ENCODE results near the gene AP1M1. TPM values are rescaled to one million over a fixed set of nuclear protein-coding genes. Genes with fewer than 3 reads are reported as not detected.

The AP1M1 gene
- total RNA-seq, 1 donor from 2014 or later = 85.5 TPM

DNA sequence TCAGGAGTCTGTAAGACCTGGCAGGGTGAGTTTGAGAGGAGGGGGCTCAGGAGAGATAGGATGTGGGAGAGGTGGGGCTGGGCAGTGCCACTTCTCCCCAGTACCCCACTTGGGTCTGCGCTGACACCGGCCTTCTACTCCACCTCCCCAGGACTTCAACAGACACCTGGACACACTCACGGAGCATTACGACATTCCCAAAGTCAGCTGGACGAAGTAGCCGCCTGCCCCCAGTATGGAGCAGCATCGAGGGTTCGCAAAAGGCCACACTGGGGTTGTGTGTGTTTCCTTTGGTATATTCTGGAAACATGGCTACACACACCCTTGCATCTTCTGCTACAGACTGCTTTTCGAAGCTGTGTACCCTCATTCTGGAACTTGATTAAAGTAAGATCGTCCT lies 7.0 kb upstream of the AP1M1 start:
- TF ChIP-seq, protein P1, sequence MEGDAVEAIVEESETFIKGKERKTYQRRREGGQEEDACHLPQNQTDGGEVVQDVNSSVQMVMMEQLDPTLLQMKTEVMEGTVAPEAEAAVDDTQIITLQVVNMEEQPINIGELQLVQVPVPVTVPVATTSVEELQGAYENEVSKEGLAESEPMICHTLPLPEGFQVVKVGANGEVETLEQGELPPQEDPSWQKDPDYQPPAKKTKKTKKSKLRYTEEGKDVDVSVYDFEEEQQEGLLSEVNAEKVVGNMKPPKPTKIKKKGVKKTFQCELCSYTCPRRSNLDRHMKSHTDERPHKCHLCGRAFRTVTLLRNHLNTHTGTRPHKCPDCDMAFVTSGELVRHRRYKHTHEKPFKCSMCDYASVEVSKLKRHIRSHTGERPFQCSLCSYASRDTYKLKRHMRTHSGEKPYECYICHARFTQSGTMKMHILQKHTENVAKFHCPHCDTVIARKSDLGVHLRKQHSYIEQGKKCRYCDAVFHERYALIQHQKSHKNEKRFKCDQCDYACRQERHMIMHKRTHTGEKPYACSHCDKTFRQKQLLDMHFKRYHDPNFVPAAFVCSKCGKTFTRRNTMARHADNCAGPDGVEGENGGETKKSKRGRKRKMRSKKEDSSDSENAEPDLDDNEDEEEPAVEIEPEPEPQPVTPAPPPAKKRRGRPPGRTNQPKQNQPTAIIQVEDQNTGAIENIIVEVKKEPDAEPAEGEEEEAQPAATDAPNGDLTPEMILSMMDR (IDR thresholded peaks at IDR 0.05) = no peak
- no peaks in the 10 kb centered on the region for H3K27me3 Mint-ChIP-seq (ENCODE audit: unreplicated experiment)
- H3K36me3 Mint-ChIP-seq (ENCODE audit: unreplicated experiment) = peaks cover 26% of the 10 kb centered on the region
- no peaks in the 10 kb centered on the region for H3K9me3 Mint-ChIP-seq (ENCODE audit: unreplicated experiment)
- DNase-seq (ENCODE audit: extremely low spot score, unreplicated experiment) = no peak
- no peak overlapping the region for H3K4me3 Mint-ChIP-seq (ENCODE audit: unreplicated experiment)
- peaks cover 16% of the 10 kb centered on the region for H3K4me1 Mint-ChIP-seq (ENCODE audit: unreplicated experiment)
- H3K27ac Mint-ChIP-seq (ENCODE audit: unreplicated experiment) = no peak overlapping the region

DNA sequence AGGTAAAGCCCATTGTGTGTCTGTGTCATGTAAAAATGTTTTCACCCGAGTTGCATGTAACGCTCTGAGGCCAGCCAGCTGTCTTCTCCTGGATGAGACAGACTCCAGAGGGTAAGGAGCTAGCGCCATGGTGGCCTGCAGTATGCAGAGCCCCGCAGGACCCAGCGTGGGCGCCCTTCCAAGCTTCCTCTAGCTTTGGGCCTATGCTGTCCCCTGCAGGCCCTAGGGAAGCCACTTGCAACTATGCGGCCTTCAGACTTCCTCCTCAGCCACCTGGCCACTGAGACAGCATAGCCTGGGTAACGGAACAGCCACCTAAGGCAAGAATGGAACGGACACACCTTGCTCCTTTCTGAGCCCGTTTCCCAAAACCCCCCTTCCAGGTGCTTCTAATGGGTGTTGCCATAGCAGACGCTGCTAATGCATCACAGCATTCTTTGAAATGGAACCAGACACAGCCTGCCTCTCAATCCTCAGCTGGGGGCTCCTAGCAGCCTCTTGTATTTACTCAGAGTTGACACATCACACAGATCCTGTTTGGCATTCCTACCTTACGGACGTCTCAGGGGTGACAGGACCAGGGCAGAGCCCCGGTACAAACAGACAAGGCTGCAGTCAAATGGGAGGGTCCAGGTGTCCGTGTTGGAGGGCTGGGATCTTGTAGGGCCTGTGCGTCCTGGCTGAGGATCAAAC lies 6.3 kb upstream of the AP1M1 start:
- Mint-ChIP-seq H3K4me3 (ENCODE audit: unreplicated experiment) (no peak overlapping the region), H3K36me3 (ENCODE audit: unreplicated experiment) (peaks cover 26% of the 10 kb centered on the region), H3K27ac (ENCODE audit: unreplicated experiment) (no peak overlapping the region), H3K9me3 (ENCODE audit: unreplicated experiment) (no peaks in the 10 kb centered on the region), H3K27me3 (ENCODE audit: unreplicated experiment) (no peaks in the 10 kb centered on the region), H3K4me1 (ENCODE audit: unreplicated experiment) (peaks cover 13% of the 10 kb centered on the region)
- TF ChIP-seq, protein P1 (IDR thresholded peaks at IDR 0.05) = no peak
- DNase-seq (ENCODE audit: extremely low spot score, unreplicated experiment) = no peak

DNA sequence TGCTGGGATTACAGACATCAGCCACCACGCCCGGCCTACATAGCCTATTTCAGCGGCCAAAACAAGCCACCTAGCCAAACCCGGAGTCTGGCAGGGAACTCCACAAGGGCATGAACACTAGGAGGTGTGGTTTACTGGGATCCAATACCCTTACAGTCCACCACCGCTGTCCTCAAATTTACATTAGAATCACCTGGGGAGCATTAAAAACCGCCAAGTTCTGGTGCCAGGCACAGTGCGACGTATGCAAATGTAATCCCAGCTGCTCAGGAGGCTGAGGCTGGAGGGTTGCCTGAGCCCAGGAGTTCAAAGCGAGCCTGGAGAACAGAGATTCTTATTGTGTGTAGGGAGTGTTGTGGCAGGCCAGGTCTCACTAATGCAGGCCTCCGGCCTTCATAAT lies 4.2 kb upstream of the AP1M1 start:
- peaks cover 12% of the 10 kb centered on the region for H3K4me1 Mint-ChIP-seq (ENCODE audit: unreplicated experiment)
- H3K36me3 Mint-ChIP-seq (ENCODE audit: unreplicated experiment) = peaks cover 19% of the 10 kb centered on the region
- no peak overlapping the region for H3K4me3 Mint-ChIP-seq (ENCODE audit: unreplicated experiment)
- TF ChIP-seq, protein P1 (IDR thresholded peaks at IDR 0.05) = no peak
- DNase-seq (ENCODE audit: extremely low spot score, unreplicated experiment) = no peak
- H3K9me3 Mint-ChIP-seq (ENCODE audit: unreplicated experiment) = no peaks in the 10 kb centered on the region
- H3K27me3 Mint-ChIP-seq (ENCODE audit: unreplicated experiment) = no peaks in the 10 kb centered on the region
- H3K27ac Mint-ChIP-seq (ENCODE audit: unreplicated experiment) = no peak overlapping the region

DNA sequence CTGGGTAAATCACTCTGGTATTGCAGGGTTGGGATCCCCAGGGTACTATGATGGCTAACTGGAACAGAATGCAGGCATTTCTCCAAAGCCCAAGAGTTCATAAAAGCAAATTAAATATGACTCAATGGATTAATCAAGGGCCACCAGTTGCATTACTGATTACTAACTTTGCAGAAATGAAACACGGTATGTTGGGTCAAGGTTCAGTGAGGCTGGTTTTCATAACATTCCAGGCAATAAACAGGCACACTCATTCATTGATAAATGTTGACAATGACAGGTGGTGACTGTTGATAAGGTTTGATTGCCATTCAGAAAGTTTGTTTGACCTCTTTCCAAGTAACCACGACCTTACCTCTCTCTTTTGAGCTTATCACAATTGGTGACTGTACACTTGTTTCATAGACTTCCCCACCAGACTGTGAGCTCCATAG lies 506 bp upstream of the AP1M1 start:
- TF ChIP-seq, protein P1 (IDR thresholded peaks at IDR 0.05) = no peak
- Mint-ChIP-seq H3K27me3 (ENCODE audit: unreplicated experiment) (no peaks in the 10 kb centered on the region), H3K9me3 (ENCODE audit: unreplicated experiment) (no peaks in the 10 kb centered on the region), H3K4me1 (ENCODE audit: unreplicated experiment) (peaks cover 25% of the 10 kb centered on the region), H3K27ac (ENCODE audit: unreplicated experiment) (peak overlapping the region; percentile 95), H3K4me3 (ENCODE audit: unreplicated experiment) (peak overlapping the region; percentile 89), H3K36me3 (ENCODE audit: unreplicated experiment) (peaks cover 10% of the 10 kb centered on the region)
- DNase-seq (ENCODE audit: extremely low spot score, unreplicated experiment) = no peak

DNA sequence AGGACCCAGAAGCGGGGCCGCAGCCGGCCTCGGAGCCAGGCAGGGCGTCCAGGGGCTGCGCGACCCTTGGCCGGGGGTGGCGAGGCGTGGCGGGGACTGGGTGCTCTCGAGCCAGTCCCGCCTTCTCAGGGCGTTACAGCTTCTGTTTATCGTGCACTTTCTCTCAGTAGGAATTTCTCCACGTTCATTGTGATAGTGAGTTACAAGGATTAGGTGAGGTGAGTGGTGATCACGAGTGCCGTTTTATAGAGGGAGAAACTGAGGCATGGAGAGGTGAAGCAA lies 600 bp downstream of the AP1M1 start:
- no peaks in the 10 kb centered on the region for H3K9me3 Mint-ChIP-seq (ENCODE audit: unreplicated experiment)

More for the DNA sequence above, 600 bp downstream of the AP1M1 start:
- peaks cover 12% of the 10 kb centered on the region for H3K36me3 Mint-ChIP-seq (ENCODE audit: unreplicated experiment)
- no peak for DNase-seq (ENCODE audit: extremely low spot score, unreplicated experiment)
- H3K4me3 Mint-ChIP-seq (ENCODE audit: unreplicated experiment) = peak overlapping the region; percentile 89
- H3K27ac Mint-ChIP-seq (ENCODE audit: unreplicated experiment) = peak overlapping the region; percentile 44
- H3K4me1 Mint-ChIP-seq (ENCODE audit: unreplicated experiment) = peaks cover 25% of the 10 kb centered on the region
- TF ChIP-seq, protein P1 (IDR thresholded peaks at IDR 0.05) = no peak
- H3K27me3 Mint-ChIP-seq (ENCODE audit: unreplicated experiment) = no peaks in the 10 kb centered on the region

Data from osteocyte (in vitro differentiated cells).